K562 (cell line): ENCODE measurements around the gene SYT7. TPM values are rescaled to one million over a fixed set of nuclear protein-coding genes. Genes with fewer than 3 reads are reported as not detected.

ENCODE experiments used
- CBX5 ChIP-seq: IDR thresholded peaks from 2 replicates; pipeline ENCODE4 v1.6.1; 2014; ENCODE audit warnings: low read depth, borderline replicate concordance
- FUS ChIP-seq: fragments of 200-400 bp; formaldehyde crosslinking; optimal IDR thresholded peaks from 2 replicates; pipeline ENCODE3; 2017; ENCODE audit warnings: low read depth, low read length
- GATAD2B ChIP-seq: fragments of 450-650 bp; IDR thresholded peaks from 2 replicates; pipeline ENCODE4 v1.6.1; 2017; ENCODE audit warnings: mild to moderate bottlenecking, borderline replicate concordance
- HMGN3 ChIP-seq: IDR thresholded peaks from 2 replicates; pipeline ENCODE4 v1.6.1; 2011; ENCODE audit warnings: borderline replicate concordance, low read depth, mild to moderate bottlenecking, mixed read lengths, low read length; ENCODE audit not compliant: insufficient read length; ENCODE audit errors: extremely low read depth
- JUN ChIP-seq, 2 experiments: sonication (generic) in 1 of 2; formaldehyde crosslinking in 1 of 2; IDR thresholded peaks; 2 replicates each; pipeline versions ENCODE4 v1.6.1 to v1.8.0; 2012 to 2022; ENCODE audit warnings: borderline replicate concordance in 2 of 2, mild to moderate bottlenecking in 2 of 2, improper control_type of control experiment in 1 of 2, low read depth in 1 of 2, low read length in 1 of 2, missing genetic modification reagents in 1 of 2
- KLF6 ChIP-seq: fragments of 250-450 bp; sonication (Bioruptor Pico); IDR thresholded peaks from 2 replicates; pipeline ENCODE4 v1.4.0; 2020; ENCODE audit warnings: mild to moderate bottlenecking, moderate library complexity, borderline replicate concordance
- MCM7 ChIP-seq, 2 experiments: fragments of 450-650 bp; IDR thresholded peaks; 2 replicates each; pipeline ENCODE4 v1.6.1; 2016 to 2018
- NR2C2 ChIP-seq, 2 experiments: fragments of 200-800 bp in 1 of 2; sonication (Bioruptor generic) in 1 of 2; sonication (generic) in 1 of 2; formaldehyde crosslinking in 1 of 2; IDR thresholded peaks; 2 replicates each; pipeline versions ENCODE4 v1.6.1 to v1.8.0; 2016 to 2022; ENCODE audit warnings: mild to moderate bottlenecking in 1 of 2, missing compliant biosample characterization in 1 of 2, missing genetic modification characterization in 1 of 2, missing genetic modification reagents in 1 of 2
- NRF1 ChIP-seq, 2 experiments: fragments of 450-650 bp; IDR thresholded peaks in 1 of 2; conservative IDR thresholded peaks in 1 of 2; 2 replicates each; pipeline ENCODE4 v1.6.1; 2014; ENCODE audit warnings: mild to moderate bottlenecking in 2 of 2
- POLR2AphosphoS2 ChIP-seq: IDR thresholded peaks from 2 replicates; pipeline ENCODE4 v1.6.1; 2012; ENCODE audit warnings: low read length, improper control_type of control experiment
- RBM25 ChIP-seq: fragments of 200-400 bp; formaldehyde crosslinking; IDR thresholded peaks from 2 replicates; pipeline ENCODE4 v1.6.1; 2018; ENCODE audit warnings: low read length, low read depth, moderate library complexity; ENCODE audit not compliant: severe bottlenecking
- RREB1 ChIP-seq: fragments of 250-450 bp; sonication (Bioruptor Pico); IDR thresholded peaks from 2 replicates; pipeline ENCODE4 v1.4.0; 2020
- ZFX ChIP-seq: sonication (generic); formaldehyde crosslinking; IDR thresholded peaks from 2 replicates; pipeline ENCODE4 v1.8.0; 2022; ENCODE audit warnings: mild to moderate bottlenecking, missing genetic modification reagents, moderate library complexity
- ZNF511 ChIP-seq: sonication (generic); formaldehyde crosslinking; IDR thresholded peaks from 2 replicates; pipeline ENCODE4 v1.8.0; 2022; ENCODE audit warnings: mild to moderate bottlenecking, missing genetic modification reagents
- polyA plus RNA-seq, 8 experiments: library from polyadenylated mRNA; depleted of rRNA in 4 of 8; stranded (reverse) in 5 of 8; unstranded in 3 of 8; fragments of >200 nt; fragmentation: Nextera tagmentation in 2 of 8; fragmentation: Illumina TruSeq in 1 of 8; extraction: Ambion mirVana in 2 of 8; extraction: Trizol in 1 of 8; gene quantifications; 2 replicates each; pipeline versions ENCODE4 v1.2.1 to v1.2.3, GENCODE V29; 2011 to 2014; ENCODE audit warnings: inconsistent platforms in 1 of 8, missing spikeins in 1 of 8
- total RNA-seq, 7 experiments: library from RNA; depleted of rRNA in 6 of 7; stranded (reverse); fragments of >200 nt in 6 of 7; fragmentation: Illumina TruSeq in 2 of 7; extraction: Trizol in 2 of 7; gene quantifications; 2 replicates each; pipeline versions ENCODE4 v1.2.1 to v1.2.3, GENCODE V29; 2011 to 2021; ENCODE audit warnings: low replicate concordance in 1 of 7
- TF ChIP-seq, protein P1 (sequence below): sonication (generic); formaldehyde crosslinking; IDR thresholded peaks from 2 replicates; pipeline ENCODE4 v1.8.1; 2022; ENCODE audit warnings: missing genetic modification reagents
- TF ChIP-seq, protein P2 (sequence below): fragments of 450-650 bp; formaldehyde crosslinking; IDR thresholded peaks from 2 replicates; pipeline ENCODE4 v1.4.0; 2022; ENCODE audit warnings: missing genetic modification characterization

Gene SYT7
- total and polyA plus RNA-seq, 9 of the 15 experiments (the other 6 are each of a cell fraction or from before 2014, with no cell fraction given): 0.01 to 0.51 (median 0.16) TPM; not detected in 1

GRCh38 chr11:61509043-61510029 is 71.5 kb downstream of the SYT7 start (continued):
- TF ChIP-seq, protein P1, sequence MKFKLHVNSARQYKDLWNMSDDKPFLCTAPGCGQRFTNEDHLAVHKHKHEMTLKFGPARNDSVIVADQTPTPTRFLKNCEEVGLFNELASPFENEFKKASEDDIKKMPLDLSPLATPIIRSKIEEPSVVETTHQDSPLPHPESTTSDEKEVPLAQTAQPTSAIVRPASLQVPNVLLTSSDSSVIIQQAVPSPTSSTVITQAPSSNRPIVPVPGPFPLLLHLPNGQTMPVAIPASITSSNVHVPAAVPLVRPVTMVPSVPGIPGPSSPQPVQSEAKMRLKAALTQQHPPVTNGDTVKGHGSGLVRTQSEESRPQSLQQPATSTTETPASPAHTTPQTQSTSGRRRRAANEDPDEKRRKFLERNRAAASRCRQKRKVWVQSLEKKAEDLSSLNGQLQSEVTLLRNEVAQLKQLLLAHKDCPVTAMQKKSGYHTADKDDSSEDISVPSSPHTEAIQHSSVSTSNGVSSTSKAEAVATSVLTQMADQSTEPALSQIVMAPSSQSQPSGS (CRISPR knock-in tag): no peak
- TF ChIP-seq FUS (no peak), NR2C2 (CRISPR knock-in tag; IDR thresholded peaks at IDR 0.05) (0 out of 2 replicates have a peak, but pooled peaks have one; percentile 43), NR2C2 (tag; IDR thresholded peaks at IDR 0.05) (no peak), GATAD2B (no peak), RBM25 (no peak), KLF6 (CRISPR knock-in tag) (no peak), CBX5 (0 out of 2 replicates have a peak, but pooled peaks have one; percentile 23), ZFX (CRISPR knock-in tag) (peak; percentile 53), JUN (IDR thresholded peaks at IDR 0.05; ENCODE audit: borderline replicate concordance, low read depth, low read length) (no peak), JUN (CRISPR knock-in tag; IDR thresholded peaks at IDR 0.05; ENCODE audit: borderline replicate concordance) (no peak), HMGN3 (peak; percentile 13), NRF1 (conservative IDR thresholded peaks at IDR 0.05 in 1 of 2, IDR thresholded peaks at IDR 0.05 in 1 of 2) (peak; percentile 93 to 94), ZNF511 (peak; percentile 84), RREB1 (no peak), MCM7 (IDR thresholded peaks at IDR 0.05) (no peak), POLR2AphosphoS2 (no peak)
- TF ChIP-seq, protein P2, sequence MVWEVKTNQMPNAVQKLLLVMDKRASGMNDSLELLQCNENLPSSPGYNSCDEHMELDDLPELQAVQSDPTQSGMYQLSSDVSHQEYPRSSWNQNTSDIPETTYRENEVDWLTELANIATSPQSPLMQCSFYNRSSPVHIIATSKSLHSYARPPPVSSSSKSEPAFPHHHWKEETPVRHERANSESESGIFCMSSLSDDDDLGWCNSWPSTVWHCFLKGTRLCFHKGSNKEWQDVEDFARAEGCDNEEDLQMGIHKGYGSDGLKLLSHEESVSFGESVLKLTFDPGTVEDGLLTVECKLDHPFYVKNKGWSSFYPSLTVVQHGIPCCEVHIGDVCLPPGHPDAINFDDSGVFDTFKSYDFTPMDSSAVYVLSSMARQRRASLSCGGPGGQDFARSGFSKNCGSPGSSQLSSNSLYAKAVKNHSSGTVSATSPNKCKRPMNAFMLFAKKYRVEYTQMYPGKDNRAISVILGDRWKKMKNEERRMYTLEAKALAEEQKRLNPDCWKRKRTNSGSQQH: no peak
